ENCODE results near the gene PPM1M.
"Not testable (repeated sequence)": the region's sequence is repeated elsewhere in the genome, so short reads cannot be mapped to it uniquely, and the experiment has no call there.

Gene PPM1M

DNA sequence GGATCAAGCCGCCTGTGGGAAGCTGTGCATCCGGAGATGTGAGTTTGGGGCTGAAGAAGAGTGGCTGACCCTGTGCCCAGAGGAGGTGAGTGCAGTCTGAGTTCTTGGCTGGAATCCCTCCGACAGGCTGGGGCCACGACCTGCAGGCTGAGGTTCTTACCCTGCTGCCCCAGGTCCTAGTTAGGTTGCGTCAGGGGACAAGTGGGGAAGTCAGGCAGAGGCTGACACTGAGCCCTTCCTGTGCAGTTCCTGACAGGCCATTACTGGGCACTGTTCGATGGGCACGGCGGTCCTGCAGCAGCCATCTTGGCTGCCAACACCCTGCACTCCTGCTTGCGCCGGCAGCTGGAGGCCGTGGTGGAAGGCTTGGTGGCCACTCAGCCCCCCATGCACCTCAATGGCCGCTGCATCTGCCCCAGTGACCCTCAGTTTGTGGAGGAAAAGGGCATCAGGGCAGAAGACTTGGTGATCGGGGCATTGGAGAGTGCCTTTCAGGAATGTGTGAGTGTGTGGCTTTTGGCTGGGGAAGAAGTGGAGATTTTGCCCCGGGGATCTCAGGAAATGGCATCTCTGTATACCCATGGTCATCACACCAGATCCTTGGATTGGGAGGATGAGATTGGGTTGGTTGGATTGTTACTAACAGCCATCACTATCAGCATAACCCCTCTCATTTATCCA, 1.3 kb downstream of the PPM1M start:
- no peak for DNase-seq (ENCODE audit: low read depth in 2 of 2)

DNA sequence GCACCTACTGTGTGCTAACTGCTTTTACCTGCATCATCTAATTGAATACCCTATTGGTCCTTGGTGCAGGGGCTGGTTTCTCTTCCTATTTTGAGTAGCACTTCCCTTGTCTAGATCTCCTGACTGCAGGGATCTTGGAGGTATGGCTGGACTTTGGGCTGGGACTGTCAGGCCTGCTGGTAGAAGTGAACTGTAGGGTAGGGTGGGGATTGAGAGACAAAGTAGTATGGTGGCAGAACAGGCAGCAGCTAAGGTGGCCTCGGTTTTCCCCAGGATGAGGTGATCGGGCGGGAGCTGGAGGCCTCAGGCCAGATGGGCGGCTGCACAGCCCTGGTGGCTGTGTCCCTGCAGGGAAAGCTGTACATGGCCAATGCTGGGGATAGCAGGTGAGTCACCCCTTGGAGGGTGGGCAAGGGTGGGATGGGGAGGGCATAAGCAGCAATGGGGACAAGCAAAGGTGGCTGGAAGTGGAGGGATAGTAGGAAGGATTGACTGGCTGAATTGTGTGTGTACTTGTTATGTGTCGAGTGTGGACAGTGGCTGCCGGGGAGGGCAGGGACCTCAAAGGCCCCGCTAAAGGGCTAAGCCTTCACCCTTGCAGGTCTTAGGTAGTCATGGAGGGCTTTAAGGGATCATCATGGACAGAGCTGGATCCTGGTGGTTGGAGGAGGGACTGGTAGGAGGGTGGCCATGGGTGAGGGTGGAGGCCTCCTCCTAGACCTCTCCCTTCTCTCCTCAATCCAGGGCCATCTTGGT, 2.0 kb downstream of the PPM1M start:
- no peak for DNase-seq (ENCODE audit: low read depth in 2 of 2)

DNA sequence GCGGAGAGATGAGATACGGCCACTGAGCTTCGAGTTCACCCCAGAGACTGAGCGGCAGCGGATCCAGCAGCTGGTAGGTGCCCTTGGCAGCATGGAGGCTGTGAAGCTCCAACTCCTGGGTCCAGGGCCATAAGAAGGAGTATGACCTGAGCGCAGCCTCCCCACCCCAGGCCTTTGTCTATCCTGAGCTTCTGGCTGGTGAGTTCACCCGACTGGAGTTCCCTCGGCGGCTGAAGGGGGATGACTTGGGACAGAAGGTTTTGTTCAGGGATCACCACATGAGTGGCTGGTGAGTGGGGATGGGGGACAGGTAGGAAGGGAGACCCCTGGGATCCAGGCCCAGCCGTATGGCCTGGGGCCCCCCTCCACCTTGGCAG, 2.6 kb downstream of the PPM1M start:
- DNase-seq (ENCODE audit: low read depth in 2 of 2) = no peak

GRCh38 chr3:52248816-52249547, 3.4 kb downstream of the PPM1M start:
- DNase-seq (ENCODE audit: low read depth in 2 of 2) = no peak

DNA sequence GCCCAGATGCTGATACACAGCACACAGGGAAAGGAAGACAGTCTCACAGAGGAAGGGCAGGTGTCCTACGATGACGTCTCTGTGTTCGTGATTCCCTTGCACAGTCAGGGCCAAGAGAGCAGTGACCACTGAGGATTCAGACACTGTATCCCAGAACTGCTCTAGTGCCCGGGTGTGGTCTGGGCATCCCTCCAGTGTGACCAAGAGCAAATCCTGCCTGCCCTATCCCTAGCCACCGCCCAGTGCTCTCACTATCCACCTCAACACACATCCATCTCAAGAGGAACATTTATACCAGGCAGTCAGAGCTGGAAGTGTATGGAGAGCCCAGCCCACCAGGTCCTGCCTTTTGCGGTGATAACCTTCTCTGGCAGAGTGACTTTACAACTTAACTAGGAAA, 4.1 kb downstream of the PPM1M start:
- DNase-seq (ENCODE audit: low read depth in 2 of 2) = no peak

GRCh38 chr3:52250122-52250521, 4.6 kb downstream of the PPM1M start:
- DNase-seq (ENCODE audit: low read depth in 2 of 2) = no peak

GRCh38 chr3:52253314-52254304, 8.1 kb downstream of the PPM1M start:
- DNase-seq (ENCODE audit: low read depth in 2 of 2) = peak; percentile 74 to 77

DNA sequence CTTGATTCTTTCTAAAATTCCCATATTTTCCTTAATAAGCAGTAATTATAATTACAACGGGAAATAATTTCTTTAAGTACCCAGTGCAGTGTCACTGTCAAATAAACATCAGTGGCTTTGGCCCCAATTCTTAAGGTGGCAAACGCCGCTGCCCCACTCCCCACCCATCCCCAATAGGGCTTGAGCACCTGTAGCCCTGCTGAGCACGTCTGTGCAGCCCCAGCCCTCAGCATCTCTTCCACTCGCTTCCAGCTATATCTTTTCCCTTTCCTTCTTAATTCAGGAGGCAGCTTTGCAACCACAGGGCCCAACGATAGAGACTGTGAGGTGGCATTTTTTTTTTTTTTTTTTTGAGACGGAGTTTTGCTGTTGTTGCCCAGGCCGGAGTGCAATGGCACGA, 9.0 kb downstream of the PPM1M start:
- DNase-seq (ENCODE audit: low read depth in 2 of 2) = no peak

DNA sequence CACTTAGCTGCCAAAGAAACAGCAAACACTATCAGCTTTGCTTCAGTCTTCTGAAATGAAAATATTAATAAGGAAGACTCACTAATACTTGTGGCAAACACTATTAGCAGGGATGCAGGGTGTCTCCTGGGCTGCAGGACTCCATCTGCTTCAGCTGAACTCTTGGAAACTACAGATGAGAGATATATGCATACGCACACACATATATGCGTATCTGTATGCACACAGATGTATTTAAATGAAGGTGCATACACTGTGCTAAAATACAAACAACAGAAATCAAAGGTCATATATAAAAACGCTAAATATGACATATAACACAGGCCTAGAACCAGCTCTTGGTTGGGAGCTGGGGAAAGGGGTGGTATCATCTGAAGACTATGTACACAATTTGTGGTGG, 10.6 kb downstream of the PPM1M start:
- DNase-seq (ENCODE audit: low read depth in 2 of 2) = no peak

GRCh38 chr3:52256622-52257021, 11.1 kb downstream of the PPM1M start:
- no peak for DNase-seq (ENCODE audit: low read depth in 2 of 2)

- DNase-seq (ENCODE audit: low read depth in 2 of 2) = no peak
Observed at GRCh38 chr3:52257911-52258310, 12.4 kb downstream of the PPM1M start.

DNA sequence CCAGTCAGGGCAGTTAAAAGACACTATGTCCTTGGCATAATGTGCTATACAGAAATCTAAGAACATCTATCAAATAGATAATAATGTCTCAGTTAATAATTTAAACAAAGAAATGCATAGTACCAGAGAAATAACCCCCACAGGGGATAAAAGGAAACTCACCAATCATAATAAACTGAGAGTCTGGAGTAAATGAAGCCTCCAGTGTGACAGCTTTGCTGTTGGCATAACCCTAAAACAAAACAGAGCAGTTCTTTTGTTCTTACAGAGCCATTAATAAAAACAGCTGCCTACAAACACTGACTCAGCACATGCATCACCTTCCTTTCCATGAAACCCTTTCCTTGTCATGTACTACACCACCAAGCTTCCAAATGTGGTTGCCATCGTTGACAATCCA, 13.5 kb downstream of the PPM1M start:
- no peak for DNase-seq (ENCODE audit: low read depth in 2 of 2)

GRCh38 chr3:52259448-52259847, 13.9 kb downstream of the PPM1M start:
- no peak for DNase-seq (ENCODE audit: low read depth in 2 of 2)

DNA sequence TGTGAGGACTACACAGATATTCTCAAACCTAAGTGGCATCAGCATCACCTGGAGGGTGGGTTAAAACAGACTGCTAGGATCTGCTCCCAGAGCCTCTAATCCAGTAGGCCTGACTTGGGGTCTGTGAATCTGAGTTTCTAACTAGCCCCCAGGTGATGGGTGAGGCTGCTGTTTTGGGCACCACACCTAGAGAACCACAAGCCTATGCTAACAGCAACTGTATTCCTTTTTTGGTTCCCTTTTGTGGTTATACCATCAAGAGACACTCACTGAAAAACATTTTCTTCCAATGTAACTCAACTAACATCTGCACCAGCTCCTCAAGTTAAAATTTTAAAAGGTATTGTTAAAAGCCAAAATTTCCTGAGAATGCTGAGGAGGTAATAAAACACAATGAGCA, 16.9 kb downstream of the PPM1M start:
- DNase-seq (ENCODE audit: low read depth in 2 of 2) = no peak

- DNase-seq (ENCODE audit: low read depth in 2 of 2) = no peak
Observed at GRCh38 chr3:52265387-52265786, 19.8 kb downstream of the PPM1M start.

DNA sequence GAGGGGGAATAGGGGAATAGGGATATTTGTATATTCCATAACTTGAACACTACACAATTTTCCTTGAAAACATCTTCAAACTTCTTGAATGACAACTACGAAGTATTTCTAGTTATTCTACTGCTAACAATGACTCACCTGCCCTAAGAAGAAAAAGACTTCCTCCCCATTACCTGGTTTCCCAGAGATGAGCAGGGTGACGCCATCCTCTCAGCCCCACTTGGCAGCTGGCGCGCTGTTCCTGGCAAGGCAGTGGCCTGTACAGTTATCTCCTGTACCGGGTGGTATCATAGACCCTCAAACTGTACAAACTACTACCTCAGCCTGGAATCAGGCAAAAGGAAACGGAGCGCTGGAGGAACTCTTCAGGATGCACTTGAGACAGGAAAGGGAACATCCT, 22.5 kb downstream of the PPM1M start:
- DNase-seq (ENCODE audit: low read depth in 2 of 2) = no peak

DNA sequence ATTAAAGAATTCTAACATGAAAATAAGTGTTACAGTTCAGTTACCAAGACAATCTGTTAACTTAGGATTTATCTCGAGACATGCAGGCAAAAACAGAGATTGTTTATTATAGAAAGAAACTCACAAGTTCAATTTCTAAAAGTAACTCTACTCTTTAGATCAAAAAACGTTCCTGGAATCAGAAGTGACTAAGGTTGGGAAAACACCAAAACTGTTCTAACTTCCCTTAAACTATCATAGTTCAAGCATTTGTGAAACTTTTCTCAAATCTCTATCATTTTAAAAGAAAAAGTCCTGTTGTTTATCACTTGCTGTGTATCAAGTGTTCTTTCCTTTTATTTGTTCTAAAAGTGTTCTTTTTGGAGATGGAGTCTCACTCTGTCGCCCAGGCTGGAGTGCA, 24.2 kb downstream of the PPM1M start:
- no peak for DNase-seq (ENCODE audit: low read depth in 2 of 2)

DNA sequence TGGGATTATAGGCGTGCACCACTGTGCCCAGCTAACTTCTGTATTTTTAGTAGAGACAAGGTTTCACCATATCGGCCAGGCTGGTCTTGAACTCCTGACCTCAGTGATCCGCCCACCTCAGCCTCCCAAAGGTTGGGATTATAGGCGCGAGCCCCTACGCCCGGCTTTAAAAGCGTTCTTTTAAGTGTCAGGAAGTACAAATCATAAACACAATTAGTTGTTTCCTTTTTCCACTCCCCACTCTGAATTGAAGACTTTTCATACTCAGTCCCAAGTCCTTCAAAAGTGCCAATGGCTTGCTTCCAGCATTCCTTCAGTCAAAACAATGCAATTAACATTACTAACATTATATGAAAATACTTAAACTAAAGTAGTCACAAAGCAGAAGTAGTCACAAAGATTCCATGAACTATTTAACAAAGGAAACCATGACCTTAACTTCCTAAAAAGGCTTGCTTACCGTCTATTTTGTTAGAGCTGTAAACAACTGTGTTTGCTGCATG, 24.7 kb downstream of the PPM1M start:
- DNase-seq (ENCODE audit: low read depth in 2 of 2) = no peak

DNA sequence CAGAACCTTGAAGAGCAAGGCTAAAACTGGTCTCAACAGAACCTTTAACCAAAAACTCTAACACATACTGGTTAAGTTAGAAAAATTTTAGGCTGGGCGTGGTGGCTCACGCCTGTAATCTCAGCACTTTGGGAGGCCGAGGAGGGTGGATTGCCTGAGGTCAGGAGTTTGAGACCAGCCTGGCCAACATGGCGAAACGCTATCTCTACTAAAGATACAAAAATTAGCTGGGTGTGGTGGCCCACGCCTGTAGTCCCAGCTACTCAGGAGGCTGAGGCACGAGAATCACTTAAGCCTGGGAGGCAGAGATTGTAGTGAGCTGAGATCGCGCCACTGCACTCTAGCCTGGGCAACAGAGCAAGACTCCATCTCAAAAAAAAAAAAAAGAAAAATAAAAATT, 26.6 kb downstream of the PPM1M start:
- not testable (repeated sequence) for DNase-seq (ENCODE audit: low read depth in 2 of 2)

DNA sequence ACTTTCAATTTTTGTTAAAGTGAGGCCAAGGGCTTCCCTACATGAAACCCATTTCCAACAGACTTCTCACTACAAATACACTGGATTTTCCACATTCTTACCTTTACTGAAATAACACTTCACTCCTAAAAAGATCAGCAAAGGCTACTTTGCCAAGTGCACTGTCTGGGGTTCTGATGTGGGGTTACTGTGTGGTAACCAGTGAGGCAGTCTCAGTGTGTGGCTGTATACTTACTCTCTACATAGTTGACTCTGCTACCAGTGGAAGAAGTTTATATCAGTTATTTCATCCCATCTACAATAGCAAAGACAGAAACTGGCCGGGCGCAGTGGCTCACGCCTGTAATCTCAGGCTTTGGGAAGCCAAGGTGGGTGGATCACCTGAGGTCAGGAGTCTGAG, 27.3 kb downstream of the PPM1M start:
- no peak for DNase-seq (ENCODE audit: low read depth in 2 of 2)

DNA sequence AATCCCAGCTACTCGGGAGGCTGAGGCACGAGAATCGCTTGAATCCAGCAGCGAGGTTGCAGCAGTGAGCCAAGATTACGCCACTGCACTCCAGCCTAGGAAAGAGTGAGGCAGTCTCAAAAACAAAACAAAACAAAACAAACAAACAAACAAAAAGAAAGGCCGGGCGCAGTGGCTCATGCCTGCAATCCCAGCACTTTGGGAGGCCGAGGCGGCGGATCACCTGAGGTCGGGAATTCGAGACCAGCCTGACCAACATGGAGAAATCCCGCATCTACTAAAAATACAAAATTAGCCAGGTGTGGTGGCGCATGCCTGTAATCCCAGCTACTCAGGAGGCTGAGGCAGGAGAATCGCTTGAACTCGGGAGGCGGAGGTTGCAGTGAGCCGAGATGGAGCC, 29.2 kb downstream of the PPM1M start:
- not testable (repeated sequence) for DNase-seq (ENCODE audit: low read depth in 2 of 2)

Data from stimulated activated CD8-positive, alpha-beta memory T cell treated with anti-CD3 and anti-CD28 coated beads, Interleukin-15, amount 100 ng/mL, for 48 hours (primary cell).